PC-3 (cell line): Measurements from ENCODE around the gene ARRB1. TPM values are rescaled to one million over a fixed set of nuclear protein-coding genes. Genes with fewer than 3 reads are reported as not detected.

Experiments
- ATAC-seq: fragments of 200-7000 bp; cut with Tn5 transposase; 2 replicates; pipeline ENCODE4 v1.9.1; 2020; ENCODE audit warnings: mild to moderate bottlenecking, moderate library complexity
- BruUV-seq: library from RNA; stranded (reverse); fragments of 400-500 nt; replicated peaks from 2 replicates; lab custom pipeline; 2021; lab: Mats Ljungman, UMichigan
- CTCF ChIA-PET: fragments of 300-600 bp; sonication (Branson Sonifier 250); formaldehyde crosslinking; loops from one replicate; lab custom pipeline; 2022; ENCODE audit warnings: antibody characterized with exemption; lab: Charles Lee
- POLR2A ChIA-PET: fragments of 300-600 bp; sonication (Branson Sonifier 250); formaldehyde crosslinking; loops from one replicate; lab custom pipeline; 2022; ENCODE audit warnings: antibody characterized with exemption; ENCODE audit not compliant: unreplicated experiment; lab: Charles Lee
- DNase-seq: peaks from one replicate; pipeline ENCODE4 v3.0.0-alpha.2; 2015
- H2AFZ ChIP-seq: fragments of 300-600 bp; sonication (generic); 2 replicates; pipeline ENCODE4 v1.6.0; 2016; ENCODE audit warnings: antibody characterized with exemption, low read length
- H3F3A ChIP-seq: fragments of 300-600 bp; sonication (generic); one replicate; pipeline ENCODE4 v1.6.0; 2017; ENCODE audit warnings: antibody characterized with exemption, low read length, control low read depth, mild to moderate bottlenecking; ENCODE audit not compliant: unreplicated experiment
- H3K27ac ChIP-seq: fragments of 300-600 bp; sonication (generic); 2 replicates; pipeline ENCODE4 v1.5.1; 2016; ENCODE audit warnings: mild to moderate bottlenecking, low read length
- H3K27me3 ChIP-seq: fragments of 300-600 bp; sonication (generic); 2 replicates; pipeline ENCODE4 v1.6.1; 2016; ENCODE audit warnings: low read length, mixed read lengths
- H3K36me3 ChIP-seq: fragments of 300-600 bp; sonication (generic); 2 replicates; pipeline ENCODE4 v1.6.1; 2016; ENCODE audit warnings: low read depth, mixed run types, low read length, mixed read lengths
- H3K4me1 ChIP-seq: fragments of 300-600 bp; sonication (generic); 2 replicates; pipeline ENCODE4 v1.5.1; 2016; ENCODE audit warnings: low read length; ENCODE audit not compliant: insufficient read depth
- H3K4me2 ChIP-seq: fragments of 300-600 bp; sonication (generic); 2 replicates; pipeline ENCODE4 v1.6.0; 2016; ENCODE audit warnings: low read length
- H3K4me3 ChIP-seq: fragments of 300-600 bp; sonication (generic); 2 replicates; pipeline ENCODE4 v1.5.1; 2016; ENCODE audit warnings: mild to moderate bottlenecking, low read length, mixed read lengths
- H3K79me2 ChIP-seq: fragments of 300-600 bp; sonication (generic); 2 replicates; pipeline ENCODE4 v1.6.1; 2017; ENCODE audit warnings: low read length, mixed read lengths
- H3K9ac ChIP-seq: fragments of 300-600 bp; sonication (generic); 2 replicates; pipeline ENCODE4 v1.6.0; 2016; ENCODE audit warnings: mild to moderate bottlenecking, low read length
- H3K9me2 ChIP-seq: fragments of 300-600 bp; sonication (generic); replicated peaks from 2 replicates; pipeline ENCODE4 v1.6.1; 2016; ENCODE audit warnings: mixed run types, low read length, mixed read lengths
- H3K9me3 ChIP-seq: fragments of 300-600 bp; sonication (generic); 2 replicates; pipeline ENCODE4 v1.6.1; 2016; ENCODE audit warnings: low read length, mixed read lengths
- H4K20me1 ChIP-seq: fragments of 300-600 bp; sonication (generic); 2 replicates; pipeline ENCODE4 v1.6.1; 2016; ENCODE audit warnings: low read length, mixed read lengths
- CTCF ChIP-seq: fragments of 300-600 bp; sonication (generic); conservative IDR thresholded peaks from 2 replicates; pipeline ENCODE4 v1.5.1; 2017; ENCODE audit warnings: antibody characterized with exemption, low read depth, mild to moderate bottlenecking, low read length
- EZH2 ChIP-seq: fragments of 300-600 bp; sonication (generic); IDR thresholded peaks from one replicate; pipeline ENCODE4 v1.6.1; 2017; ENCODE audit warnings: antibody characterized with exemption, mild to moderate bottlenecking, low read length; ENCODE audit not compliant: unreplicated experiment
- EZH2phosphoT487 ChIP-seq: fragments of 300-600 bp; sonication (generic); IDR thresholded peaks from 2 replicates; pipeline ENCODE4 v1.6.1; 2018; ENCODE audit warnings: mild to moderate bottlenecking, antibody characterized with exemption, low read length, borderline replicate concordance
- intact Hi-C: fragments of 100-400 bp; cut with micrococcal nuclease; formaldehyde crosslinking; loops from 2 replicates; pipeline ENCODE4 v1.9.0; 2023
- total RNA-seq: library from RNA; depleted of rRNA; stranded (reverse); fragments of >200 nt; gene quantifications from 2 replicates; pipeline ENCODE4 v1.2.3, GENCODE V29; 2014

The ARRB1 gene
- total RNA-seq, 1 experiment from 2014 or later = 19.1 TPM

GRCh38 chr11:75281469-75282095, 69.9 kb downstream of the ARRB1 start:
- no peaks in the 10 kb centered on the region for H3K9me2 ChIP-seq
- no peaks in the 10 kb centered on the region for H3F3A ChIP-seq
- H3K4me3 ChIP-seq = no peak overlapping the region
- no peak for TF ChIP-seq EZH2
- no peak for TF ChIP-seq CTCF
- TF ChIP-seq EZH2phosphoT487 = no peak
- ChIA-PET POLR2A (no interaction called here), CTCF (interaction anchor here (0.7 kb wide), 1 partner anchor 645 kb away, joined by 3 read pairs; no protein-coding TSS in a partner anchor)
- BruUV-seq = no TSS peak
- ATAC-seq (no peak), DNase-seq (no peak)
- H3K27me3 ChIP-seq = no peaks in the 10 kb centered on the region
- H3K4me2 ChIP-seq = no peak overlapping the region
- no peaks in the 10 kb centered on the region for H3K4me1 ChIP-seq
- H4K20me1 ChIP-seq = no peaks in the 10 kb centered on the region
- no peak overlapping the region for H3K27ac ChIP-seq
- H3K36me3 ChIP-seq = no peaks in the 10 kb centered on the region
- no peak overlapping the region for H2AFZ ChIP-seq
- no peaks in the 10 kb centered on the region for H3K79me2 ChIP-seq
- no peak overlapping the region for H3K9ac ChIP-seq
- intact Hi-C loops = loop anchor here (2.0 kb wide), 1 partner anchor 45 kb away; no protein-coding TSS in a partner anchor
- no peaks in the 10 kb centered on the region for H3K9me3 ChIP-seq

GRCh38 chr11:75280770-75281468, 70.5 kb downstream of the ARRB1 start:
- ChIA-PET CTCF (interaction anchor here (1.5 kb wide), 1 partner anchor 43 kb away, joined by 5 read pairs; no protein-coding TSS in a partner anchor), POLR2A (no interaction called here)
- Histone ChIP-seq H4K20me1 (no peaks in the 10 kb centered on the region), H3K36me3 (no peaks in the 10 kb centered on the region), H3F3A (no peaks in the 10 kb centered on the region), H3K27ac (no peak overlapping the region), H3K4me2 (no peak overlapping the region), H2AFZ (no peak overlapping the region), H3K4me3 (no peak overlapping the region), H3K4me1 (no peaks in the 10 kb centered on the region), H3K9me2 (no peaks in the 10 kb centered on the region), H3K27me3 (no peaks in the 10 kb centered on the region), H3K79me2 (no peaks in the 10 kb centered on the region), H3K9me3 (no peaks in the 10 kb centered on the region), H3K9ac (no peak overlapping the region)
- intact Hi-C loops = loop anchor here (1.0 to 2.0 kb wide), 2 partner anchors 46 to 103 kb away; no protein-coding TSS in a partner anchor
- no peak for DNase-seq
- no TSS peak for BruUV-seq
- no peak for TF ChIP-seq EZH2phosphoT487
- ATAC-seq = no peak; the same call in 1 of the 2 replicates

- intact Hi-C loops = loop anchor here (1.0 to 2.0 kb wide), 2 partner anchors 47 to 104 kb away; no protein-coding TSS in a partner anchor
- Histone ChIP-seq H3K4me2 (no peak overlapping the region), H3K4me1 (no peaks in the 10 kb centered on the region), H3K9ac (no peak overlapping the region), H3K27me3 (no peaks in the 10 kb centered on the region), H3K79me2 (no peaks in the 10 kb centered on the region), H4K20me1 (no peaks in the 10 kb centered on the region), H3K27ac (no peak overlapping the region), H3K9me3 (no peaks in the 10 kb centered on the region), H3K9me2 (no peaks in the 10 kb centered on the region), H3K4me3 (no peak overlapping the region), H2AFZ (no peak overlapping the region), H3F3A (no peaks in the 10 kb centered on the region), H3K36me3 (no peaks in the 10 kb centered on the region)
- TF ChIP-seq EZH2phosphoT487 = no peak
- TF ChIP-seq CTCF = peak; percentile 97
- TF ChIP-seq EZH2 = no peak
- peak; percentile 95 for ATAC-seq
- ChIA-PET POLR2A (no interaction called here), CTCF (interaction anchor here (1.0 to 1.5 kb wide), 3 partner anchors 44 to 140 kb away, joined by 3 to 5 read pairs (median 4); no protein-coding TSS in a partner anchor)
- BruUV-seq = no TSS peak
- peak; percentile 90 for DNase-seq
Measured at GRCh38 chr11:75280227-75280701, 71.2 kb downstream of the ARRB1 start.
